Measurements from ENCODE around the gene USH2A.

- no peak for TF ChIP-seq CTCF (IDR thresholded peaks at IDR 0.05)
- no peak for TF ChIP-seq POLR2A (IDR thresholded peaks at IDR 0.05)
Observed at GRCh38 chr1:216379441-216379840, 43.8 kb downstream of the USH2A start.

All from transverse colon (tissue), 3 donors.